Measurements from ENCODE around the gene XPO1. TPM values are rescaled to one million over a fixed set of nuclear protein-coding genes. Genes with fewer than 3 reads are reported as not detected.
"Not testable (repeated sequence)": the region's sequence is repeated elsewhere in the genome, so short reads cannot be mapped to it uniquely, and the experiment has no call there.

The XPO1 gene, protein sequence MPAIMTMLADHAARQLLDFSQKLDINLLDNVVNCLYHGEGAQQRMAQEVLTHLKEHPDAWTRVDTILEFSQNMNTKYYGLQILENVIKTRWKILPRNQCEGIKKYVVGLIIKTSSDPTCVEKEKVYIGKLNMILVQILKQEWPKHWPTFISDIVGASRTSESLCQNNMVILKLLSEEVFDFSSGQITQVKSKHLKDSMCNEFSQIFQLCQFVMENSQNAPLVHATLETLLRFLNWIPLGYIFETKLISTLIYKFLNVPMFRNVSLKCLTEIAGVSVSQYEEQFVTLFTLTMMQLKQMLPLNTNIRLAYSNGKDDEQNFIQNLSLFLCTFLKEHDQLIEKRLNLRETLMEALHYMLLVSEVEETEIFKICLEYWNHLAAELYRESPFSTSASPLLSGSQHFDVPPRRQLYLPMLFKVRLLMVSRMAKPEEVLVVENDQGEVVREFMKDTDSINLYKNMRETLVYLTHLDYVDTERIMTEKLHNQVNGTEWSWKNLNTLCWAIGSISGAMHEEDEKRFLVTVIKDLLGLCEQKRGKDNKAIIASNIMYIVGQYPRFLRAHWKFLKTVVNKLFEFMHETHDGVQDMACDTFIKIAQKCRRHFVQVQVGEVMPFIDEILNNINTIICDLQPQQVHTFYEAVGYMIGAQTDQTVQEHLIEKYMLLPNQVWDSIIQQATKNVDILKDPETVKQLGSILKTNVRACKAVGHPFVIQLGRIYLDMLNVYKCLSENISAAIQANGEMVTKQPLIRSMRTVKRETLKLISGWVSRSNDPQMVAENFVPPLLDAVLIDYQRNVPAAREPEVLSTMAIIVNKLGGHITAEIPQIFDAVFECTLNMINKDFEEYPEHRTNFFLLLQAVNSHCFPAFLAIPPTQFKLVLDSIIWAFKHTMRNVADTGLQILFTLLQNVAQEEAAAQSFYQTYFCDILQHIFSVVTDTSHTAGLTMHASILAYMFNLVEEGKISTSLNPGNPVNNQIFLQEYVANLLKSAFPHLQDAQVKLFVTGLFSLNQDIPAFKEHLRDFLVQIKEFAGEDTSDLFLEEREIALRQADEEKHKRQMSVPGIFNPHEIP (N-terminal part only)
- total RNA-seq (2014; rRNA removed; shearing (Covaris generic)) = 117 and 122 TPM in 2 replicates

DNA sequence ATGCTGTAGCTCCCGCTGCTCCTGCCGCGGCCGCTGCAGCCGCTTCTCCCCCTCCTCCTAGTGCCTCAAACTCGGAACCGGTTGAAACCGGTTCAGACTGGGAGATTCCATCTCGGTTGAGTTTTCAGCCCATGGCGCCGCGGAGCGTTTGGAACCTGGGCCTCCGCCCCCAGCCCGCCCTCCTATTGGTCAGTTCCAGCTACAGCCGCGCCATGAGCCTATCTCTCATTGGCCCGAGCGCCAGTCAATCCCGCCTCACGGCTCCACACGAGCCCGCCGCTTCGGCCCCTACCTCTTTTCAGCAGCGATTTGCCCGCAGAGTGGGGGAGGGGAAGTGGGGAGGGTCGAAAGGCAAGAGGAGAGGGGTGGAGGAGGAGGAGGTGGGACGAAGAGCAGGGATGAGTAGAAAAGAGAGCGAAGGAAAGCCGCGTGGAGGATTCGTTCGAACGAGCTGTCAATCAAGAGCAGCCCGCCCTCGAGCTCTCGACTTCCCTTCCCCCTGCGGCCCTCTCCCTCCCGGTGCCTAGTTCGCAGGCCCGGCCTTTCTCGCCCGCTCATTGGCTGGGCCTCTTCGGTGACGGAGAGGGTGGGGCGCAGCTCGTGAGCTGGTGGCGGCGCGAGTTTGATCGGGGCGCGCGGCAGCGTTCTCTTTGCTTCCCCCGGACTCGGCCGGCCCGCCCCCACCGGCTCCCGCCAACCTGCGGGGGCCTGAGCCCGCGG is at the start of gene XPO1:
Gene XPO1 (minus strand): TSS at position 157 of the 720 bp plus-strand sequence. CDS start 4,459 bp downstream, outside the sequence.
- DNase-seq (ENCODE audit: low spot score) = peak; percentile 98

DNA sequence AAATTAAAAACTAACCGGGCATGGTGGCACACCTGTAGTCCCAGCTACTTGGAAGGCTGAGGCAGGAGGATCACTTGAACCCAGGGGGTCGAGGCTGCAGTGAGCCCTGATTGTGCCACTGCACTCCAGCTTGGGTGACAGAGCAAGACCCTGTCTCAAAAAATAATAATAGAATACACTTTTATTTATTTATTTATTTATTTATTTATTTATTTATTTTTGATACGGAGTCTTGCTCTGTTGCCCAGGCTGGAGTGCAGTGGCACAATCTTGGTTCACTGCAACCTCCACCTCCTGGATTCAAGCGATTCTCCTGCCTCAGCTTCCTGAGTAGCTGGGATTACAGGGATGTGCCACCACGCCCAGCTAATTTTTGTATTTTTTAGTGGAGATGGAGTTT is 48.8 kb upstream of the XPO1 start:
- not testable (repeated sequence) for DNase-seq (ENCODE audit: low spot score)

DNA sequence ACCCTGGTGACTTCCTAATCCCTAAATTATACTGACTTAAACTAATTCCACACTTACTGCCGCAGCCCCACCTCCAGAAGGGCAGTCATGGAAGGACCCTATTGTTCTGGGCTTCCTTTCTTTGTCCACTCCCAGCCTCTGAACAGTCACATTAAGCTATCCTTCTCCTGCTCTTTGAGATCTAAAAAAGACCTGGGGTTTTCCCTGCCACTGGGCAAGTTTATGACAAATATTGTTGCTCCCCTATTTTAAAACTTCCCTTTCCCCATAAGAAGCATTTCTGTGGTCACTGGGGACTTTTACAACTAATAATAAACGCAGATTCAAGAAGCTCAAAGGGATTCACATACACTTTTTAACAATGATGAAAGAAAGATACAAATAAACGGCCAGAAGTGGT is 47.2 kb upstream of the XPO1 start:
- no peak for DNase-seq (ENCODE audit: low spot score)

DNA sequence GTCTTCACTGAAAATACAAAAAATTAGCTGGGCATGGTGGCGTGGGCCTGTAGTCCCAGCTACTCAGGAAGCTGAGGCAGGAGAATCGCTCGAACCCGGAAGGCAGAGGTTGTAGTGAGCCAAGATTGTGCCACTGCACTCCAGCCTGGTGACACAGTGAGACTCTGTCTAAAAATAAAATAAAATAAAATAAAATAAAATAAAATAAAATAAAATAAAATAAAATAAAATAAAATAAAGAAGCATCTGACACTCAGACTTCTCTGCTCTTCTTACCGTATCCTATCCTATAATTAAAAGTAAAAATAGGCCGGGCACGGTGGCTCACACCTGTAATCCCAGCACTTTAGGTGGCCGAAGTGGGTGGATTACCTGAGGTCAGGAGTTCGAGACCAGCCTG is 46.2 kb upstream of the XPO1 start:
- not testable (repeated sequence) for DNase-seq (ENCODE audit: low spot score)

DNA sequence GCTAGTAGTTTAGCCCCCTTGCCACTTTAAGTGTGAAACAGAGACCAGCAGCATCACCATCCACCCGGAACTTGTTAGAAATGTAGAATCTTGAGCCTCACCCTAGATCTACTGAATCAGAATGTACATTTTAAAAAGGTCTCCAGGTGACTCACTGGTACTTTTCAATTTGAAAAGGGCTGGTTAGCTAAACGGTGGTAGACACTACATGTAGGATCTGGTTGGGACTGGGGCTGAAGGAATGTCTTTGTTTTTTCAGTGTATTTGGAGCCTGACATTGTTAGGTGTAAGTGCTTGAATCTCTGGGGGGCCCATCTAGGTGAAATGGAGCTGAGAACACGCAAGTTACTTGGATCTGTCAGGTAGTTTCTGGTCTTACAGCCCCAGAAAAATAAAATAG is 44.0 kb upstream of the XPO1 start:
- no peak for DNase-seq (ENCODE audit: low spot score)

DNA sequence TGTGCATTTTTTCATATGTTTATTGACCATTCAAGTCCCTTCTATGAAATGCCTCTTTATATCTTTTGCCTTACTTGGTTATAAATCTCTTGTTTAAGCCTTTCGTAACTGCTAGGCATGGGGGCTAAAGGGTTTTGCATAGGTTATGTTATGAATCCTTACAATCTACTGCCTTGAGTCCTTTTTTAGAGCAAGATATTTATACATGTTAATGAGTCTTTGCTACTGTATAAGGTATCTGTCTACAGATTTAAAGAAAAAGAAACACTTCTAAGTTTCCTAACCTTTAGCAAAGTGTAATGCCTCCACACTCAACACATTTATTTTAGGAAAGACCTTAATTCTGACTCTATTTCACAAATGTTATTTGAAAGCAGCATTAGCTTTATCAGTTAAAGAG is 43.6 kb upstream of the XPO1 start:
- no peak for DNase-seq (ENCODE audit: low spot score)

DNA sequence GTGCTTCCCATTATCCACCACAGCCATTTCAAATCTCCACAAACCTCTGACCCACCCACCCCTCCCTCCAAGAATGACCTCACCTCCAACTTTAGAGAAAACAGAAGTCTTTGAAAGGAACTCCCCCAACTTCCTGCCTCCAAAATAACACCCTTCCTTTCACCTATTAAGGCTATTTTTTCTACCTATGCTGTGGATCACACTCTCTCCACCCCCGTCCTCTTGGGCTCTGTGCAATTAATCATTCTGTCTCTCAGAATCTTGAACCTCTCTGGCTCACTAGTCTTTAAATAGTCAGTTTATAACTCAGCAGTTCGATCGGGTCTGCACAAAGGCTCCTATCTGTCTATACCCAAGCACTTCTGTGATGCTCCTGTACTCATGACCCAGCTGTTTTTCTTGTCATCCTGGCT is 37.3 kb upstream of the XPO1 start:
- no peak for DNase-seq (ENCODE audit: low spot score)

DNA sequence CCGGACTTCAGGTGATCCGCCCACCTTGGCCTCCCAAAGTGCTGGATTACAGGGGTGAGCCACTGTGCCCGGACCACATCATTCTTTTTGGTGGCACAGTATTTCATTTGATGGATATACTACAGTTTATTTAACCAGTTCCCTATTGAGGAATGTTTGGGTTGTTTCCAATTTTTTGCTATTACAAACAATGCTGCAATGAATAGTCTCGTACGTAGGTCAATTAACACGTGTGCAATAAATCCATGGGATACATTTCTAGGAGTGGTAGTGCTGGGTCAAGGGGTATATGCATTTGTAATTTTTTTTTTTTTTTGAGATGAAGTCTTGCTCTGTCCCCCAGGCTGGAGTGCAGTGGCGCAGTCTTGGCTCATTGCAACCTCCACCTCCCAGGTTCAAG is 28.4 kb upstream of the XPO1 start:
- no peak for DNase-seq (ENCODE audit: low spot score)

DNA sequence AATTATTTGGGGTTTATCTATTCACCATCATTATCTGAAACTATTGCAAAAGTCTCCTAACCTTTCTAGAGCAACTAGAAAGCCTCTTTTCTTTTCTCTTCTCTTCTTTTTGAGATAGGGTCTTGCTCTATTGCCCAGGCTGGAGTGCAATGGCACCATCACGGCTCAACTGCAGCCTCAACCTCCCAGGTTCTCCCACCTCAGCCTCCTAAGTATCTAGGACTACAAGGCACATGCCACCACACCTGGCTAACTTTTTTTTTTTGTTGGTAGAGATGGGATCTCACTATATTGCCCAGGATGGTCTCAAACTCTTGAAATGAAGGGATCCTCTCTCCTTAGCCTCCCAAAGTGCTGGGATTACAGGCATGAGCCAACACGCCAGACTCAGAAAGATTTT is 24.5 kb upstream of the XPO1 start:
- no peak for DNase-seq (ENCODE audit: low spot score)

DNA sequence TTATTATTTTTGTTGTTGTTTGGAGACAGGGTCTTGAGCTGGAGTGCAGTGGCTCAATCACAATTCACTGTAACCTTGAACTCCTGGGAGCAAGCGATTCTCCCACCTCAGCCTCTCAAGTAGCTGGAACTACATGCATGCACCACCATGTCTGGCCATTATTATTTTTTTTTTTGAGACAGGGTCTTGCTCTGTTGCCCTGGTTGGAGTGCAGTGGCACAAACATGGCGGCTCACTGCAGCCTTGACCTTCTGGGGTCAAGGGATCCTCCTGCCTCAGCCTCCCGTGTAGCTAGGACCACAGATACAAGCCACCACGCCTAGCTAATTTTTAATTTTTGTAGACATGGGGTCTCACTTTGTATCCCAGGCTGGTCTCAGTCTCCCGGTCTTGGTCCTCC is 20.0 kb upstream of the XPO1 start:
- no peak for DNase-seq (ENCODE audit: low spot score)

DNA sequence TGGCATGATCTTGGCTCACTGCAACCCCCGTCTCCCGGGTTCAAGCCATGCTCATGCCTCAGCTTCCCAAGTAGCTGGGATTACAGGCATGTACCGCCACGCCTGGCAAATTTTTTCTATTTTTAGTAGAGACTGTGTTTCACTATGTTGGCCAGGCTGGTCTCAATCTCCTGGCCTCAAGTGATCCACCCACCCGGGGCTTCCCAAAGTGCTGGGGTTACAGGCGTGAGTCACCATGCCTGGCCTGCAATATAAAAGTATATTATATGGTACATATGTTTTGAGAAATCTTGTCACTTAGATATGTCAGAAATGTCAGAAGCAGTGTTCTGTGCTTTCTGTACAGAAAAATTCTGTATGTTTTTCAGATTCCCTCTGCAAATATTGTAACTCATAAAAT is 19.2 kb upstream of the XPO1 start:
- DNase-seq (ENCODE audit: low spot score) = no peak

DNA sequence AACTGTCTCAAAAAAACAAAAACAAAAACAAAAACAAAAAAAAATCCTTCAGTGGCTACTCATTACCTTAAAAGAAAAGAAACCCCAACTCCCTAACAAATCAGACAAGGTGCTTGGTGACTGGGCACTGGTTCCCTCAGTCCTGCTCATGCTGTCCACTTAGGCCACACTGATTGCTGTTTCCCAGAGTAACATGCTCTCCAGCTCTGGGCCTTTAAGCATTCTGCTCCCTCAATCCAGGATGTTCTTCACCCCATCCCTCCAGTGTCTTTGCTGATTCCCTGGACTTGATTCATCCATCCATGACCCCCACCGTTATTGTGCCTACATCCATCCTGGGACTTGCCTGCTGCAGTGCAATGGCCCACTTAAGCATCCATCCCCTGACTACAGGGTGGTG is 16.4 kb upstream of the XPO1 start:
- no peak for DNase-seq (ENCODE audit: low spot score)

DNA sequence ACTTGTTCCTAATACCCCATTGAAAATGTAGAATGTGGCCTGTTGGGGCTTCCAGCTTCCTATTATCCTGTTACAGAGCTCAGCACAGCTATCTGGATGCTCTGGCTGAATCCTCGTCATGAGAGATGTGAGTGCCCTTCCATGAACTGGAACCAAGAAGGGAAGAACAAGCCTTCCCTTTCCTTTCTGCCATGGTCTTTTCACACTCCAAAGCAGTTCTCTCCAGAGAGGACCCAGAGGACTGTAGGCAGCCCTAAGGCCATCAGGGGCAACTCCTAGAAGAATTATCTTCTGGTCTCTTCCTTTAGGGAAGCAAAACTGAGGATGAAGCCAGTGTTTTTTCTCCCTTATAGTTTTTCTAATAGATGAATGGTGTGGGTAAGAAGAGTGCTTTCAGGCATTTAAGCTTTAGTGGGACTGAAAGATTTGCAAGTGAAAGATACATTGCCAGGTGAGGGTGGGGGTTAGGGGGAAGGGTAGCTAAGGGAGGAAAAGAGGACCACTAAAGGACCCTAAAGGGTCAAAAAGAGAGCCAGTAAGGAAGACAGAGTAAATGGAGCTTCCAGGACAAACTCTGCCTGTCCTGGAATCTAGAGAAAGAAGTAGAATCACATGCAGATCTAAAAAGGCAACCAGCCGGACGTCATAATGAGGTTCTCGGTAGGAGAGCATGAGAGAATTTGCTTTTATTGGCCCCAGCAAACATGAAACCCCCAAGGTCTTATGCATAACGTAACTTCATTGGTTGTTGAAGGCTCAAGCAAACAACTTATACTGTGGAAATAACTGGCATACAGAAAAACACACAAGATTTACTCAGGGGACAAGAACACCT is 12.4 kb upstream of the XPO1 start:
- DNase-seq (ENCODE audit: low spot score) = no peak

DNA sequence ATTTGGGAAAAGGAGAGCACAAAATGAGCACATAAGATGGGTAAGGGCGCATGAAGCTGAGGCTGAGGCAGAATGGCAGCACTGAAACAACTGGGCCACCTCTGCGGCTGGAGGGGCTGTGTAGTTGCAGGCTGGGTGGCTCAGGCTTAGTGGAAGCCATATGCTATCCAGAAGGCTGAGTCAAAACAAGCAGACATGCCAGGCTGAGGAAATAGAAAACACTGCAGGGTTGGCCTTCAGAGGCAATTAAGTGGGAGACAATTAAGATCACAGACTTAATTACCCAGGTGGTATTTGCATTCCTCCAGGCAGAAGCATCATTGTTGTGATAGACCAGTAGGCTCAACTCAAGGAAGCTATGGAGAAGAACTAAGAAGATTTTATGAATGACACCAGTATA is 11.4 kb upstream of the XPO1 start:
- DNase-seq (ENCODE audit: low spot score) = no peak

DNA sequence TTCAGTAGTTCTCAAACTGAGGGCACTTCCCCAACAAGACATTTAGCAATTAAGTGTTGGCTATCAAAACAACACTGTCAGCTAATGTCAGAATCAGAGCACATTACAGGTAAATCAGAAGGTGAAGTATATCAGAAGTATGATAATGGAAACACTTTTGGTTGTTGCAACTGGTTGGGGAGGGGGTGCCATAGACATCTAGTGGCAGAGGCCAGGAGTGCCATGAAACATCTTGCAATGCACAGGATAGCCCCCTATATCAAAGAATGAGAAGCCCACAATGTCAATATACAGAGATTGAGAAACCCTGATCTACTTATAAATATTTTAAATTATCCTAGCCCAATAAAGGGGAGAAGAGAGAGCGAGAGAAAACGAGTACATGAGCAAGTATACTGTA is 4.9 kb upstream of the XPO1 start:
- no peak for DNase-seq (ENCODE audit: low spot score)

DNA sequence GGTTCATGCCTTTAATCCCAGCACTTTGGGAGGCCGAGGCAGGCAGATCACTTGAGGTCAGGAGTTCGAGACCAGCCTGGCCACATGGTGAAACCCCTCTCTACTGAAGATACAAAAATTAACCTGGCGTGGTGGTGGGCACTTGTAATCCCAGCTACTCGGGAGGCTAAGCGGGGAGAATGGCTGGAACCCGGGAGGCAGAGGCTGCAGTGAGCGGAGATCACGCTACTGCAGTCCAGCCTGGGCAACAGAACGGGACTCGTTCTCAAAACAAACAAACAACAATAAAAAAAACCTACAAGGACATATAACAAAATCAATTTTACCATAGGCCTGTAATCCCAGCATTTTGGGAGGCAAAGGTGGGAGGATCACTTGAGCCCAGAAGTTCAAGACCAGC is 2.0 kb upstream of the XPO1 start:
- DNase-seq (ENCODE audit: low spot score) = not testable (repeated sequence)

DNA sequence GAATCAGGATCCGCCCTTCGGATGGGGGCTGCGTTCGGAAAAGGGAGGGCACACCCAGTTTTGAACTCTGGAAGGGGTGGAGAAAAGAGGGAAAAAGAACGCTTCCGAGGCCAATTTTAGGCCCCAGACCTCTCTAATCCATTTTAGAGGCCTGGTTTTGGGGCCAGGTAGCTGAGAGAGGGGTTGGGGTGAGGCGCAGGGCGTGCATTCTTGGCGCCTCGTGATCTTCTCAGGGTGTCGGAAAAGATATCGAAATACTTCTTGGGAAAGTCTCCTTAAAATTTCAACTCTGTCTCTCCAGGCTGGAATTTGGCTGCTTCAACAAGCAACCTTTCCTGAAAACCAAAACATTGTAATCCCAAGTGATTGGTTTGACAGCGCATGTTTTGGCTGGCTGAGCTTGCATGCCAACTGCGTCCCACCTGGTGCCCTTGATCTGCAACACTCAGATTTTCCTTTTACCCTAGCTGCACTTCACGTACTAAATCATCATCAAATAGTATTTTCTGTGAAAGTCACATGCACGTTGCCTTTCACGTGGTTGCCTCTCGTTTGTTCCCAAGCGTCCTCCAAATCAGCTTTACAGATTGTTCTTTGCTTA is 864 bp upstream of the XPO1 start:
- DNase-seq (ENCODE audit: low spot score) = peak; percentile 20

DNA sequence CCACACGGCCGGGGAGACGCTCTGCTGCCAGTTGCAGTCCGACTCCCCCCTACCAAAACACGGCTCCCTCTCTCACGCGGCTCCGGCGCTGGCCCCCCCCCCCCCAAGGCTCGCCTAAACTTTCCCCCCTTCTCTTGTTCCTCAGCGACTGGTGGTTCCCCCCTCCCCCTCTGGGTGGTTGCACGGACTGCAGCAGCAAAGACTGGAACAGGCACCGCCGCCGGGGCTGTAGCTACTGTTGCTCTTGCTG is 281 bp downstream of the XPO1 start:
- no peak for DNase-seq (ENCODE audit: low spot score)

DNA sequence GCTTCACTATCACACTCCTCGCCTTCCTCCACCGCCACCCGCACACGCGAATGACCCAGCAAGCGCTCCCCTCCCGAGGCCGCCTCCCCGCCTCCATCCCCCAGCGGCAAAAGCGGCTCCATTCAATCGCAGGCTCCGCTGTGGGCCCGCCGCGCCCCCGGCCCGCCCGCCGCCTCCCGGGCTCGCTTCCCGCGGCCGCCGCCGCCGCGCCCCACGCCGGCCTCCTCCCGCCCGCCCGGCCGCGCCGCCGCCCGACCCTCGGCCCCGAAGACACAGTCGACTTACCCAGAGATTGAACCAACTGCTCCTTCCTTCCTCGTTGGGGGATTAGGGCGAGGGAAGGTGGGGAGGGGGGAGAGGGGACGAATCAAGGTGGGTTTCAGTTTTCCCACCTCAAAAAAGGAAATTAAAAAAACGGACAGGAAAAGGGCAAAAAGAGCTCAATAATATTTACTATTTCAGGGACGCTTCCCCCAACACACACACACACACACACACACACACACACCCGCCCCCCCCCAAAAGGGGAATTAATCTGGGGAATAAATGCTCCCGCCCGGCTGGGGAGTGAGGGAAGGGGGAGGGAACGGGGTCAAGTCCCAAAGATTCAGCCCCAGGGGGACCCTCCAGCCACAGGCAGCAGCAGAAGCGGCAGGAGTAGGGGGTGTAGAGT is 743 bp downstream of the XPO1 start:
- DNase-seq (ENCODE audit: low spot score) = no peak

DNA sequence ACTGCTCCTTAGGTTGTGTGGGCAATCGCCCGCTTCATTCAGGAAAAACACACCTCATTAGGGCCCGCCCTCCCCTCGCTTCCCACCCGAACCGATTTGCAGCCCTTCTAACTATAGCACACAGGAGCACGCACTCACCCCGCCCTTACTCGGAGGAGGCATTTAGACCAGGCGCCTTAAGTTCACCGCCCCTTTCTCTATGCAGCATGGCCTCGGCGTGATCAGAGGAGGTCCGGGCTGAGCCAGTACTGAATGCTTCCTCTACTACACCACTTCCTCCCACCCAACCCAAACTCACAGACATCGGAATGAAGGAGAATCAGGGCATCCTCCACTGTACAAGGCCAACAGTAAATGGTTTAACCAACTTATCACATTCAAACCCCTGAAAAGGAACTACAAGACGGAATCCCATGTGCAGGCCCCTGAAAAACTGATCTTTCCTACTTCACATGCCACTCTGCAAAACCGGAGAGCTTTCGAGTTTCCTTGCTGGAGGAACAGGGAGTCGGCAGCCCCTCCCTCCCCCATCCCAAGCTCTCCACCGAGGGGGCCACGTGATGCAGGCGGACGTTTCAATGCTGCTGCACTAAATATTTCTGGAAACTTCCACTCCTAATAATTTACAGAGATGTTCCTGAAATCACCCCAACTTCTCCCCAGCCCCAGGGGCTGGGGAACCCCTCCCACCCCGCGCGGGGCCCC is 1.4 kb downstream of the XPO1 start:
- peak; percentile 88 for DNase-seq (ENCODE audit: low spot score)

All from H4 (cell line).